MCF 10A (cell line): ENCODE data around the gene CHD5. TPM values are rescaled to one million over a fixed set of nuclear protein-coding genes. Genes with fewer than 3 reads are reported as not detected.

ENCODE experiments used
- BruUV-seq: library from RNA; stranded (reverse); fragments of 400-500 nt; replicated peaks from 2 replicates; lab custom pipeline; 2021; lab: Mats Ljungman, UMichigan
- CTCF ChIA-PET: fragments of 300-600 bp; sonication (Branson Sonifier 250); formaldehyde crosslinking; extraction: SDS; loops from one replicate; lab custom pipeline; 2021; ENCODE audit warnings: antibody characterized with exemption, inconsistent platforms; lab: Yijun Ruan, JAX
- POLR2A ChIA-PET: fragments of 300-600, 350-650 bp; sonication (Branson Sonifier 250); formaldehyde crosslinking; extraction: SDS; loops from one replicate; lab custom pipeline; 2020; ENCODE audit warnings: antibody characterized with exemption, inconsistent platforms; lab: Yijun Ruan, JAX
- DNase-seq: peaks from one replicate; pipeline ENCODE4 v3.0.0-alpha.2; 2018; ENCODE audit not compliant: unreplicated experiment
- H3K27ac Mint-ChIP-seq: one replicate; pipeline ENCODE4 v1.8.0; 2022; ENCODE audit warnings: mild to moderate bottlenecking, low read depth, mixed read lengths; ENCODE audit not compliant: unreplicated experiment
- H3K27me3 Mint-ChIP-seq: one replicate; pipeline ENCODE4 v1.8.0; 2022; ENCODE audit warnings: mixed read lengths; ENCODE audit not compliant: insufficient read depth, unreplicated experiment
- H3K36me3 Mint-ChIP-seq: one replicate; pipeline ENCODE4 v1.8.0; 2022; ENCODE audit warnings: mild to moderate bottlenecking, moderate library complexity, mixed read lengths; ENCODE audit not compliant: insufficient read depth, unreplicated experiment
- H3K4me1 Mint-ChIP-seq: one replicate; pipeline ENCODE4 v1.8.0; 2022; ENCODE audit warnings: mixed read lengths; ENCODE audit not compliant: insufficient read depth, unreplicated experiment
- H3K4me3 Mint-ChIP-seq: one replicate; pipeline ENCODE4 v1.8.0; 2022; ENCODE audit warnings: mild to moderate bottlenecking, moderate library complexity, mixed read lengths; ENCODE audit not compliant: unreplicated experiment
- H3K9me3 Mint-ChIP-seq: one replicate; pipeline ENCODE4 v1.8.0; 2022; ENCODE audit warnings: mixed read lengths; ENCODE audit not compliant: unreplicated experiment
- CTCF ChIP-seq: fragments of 200-600 bp; IDR thresholded peaks from one replicate; pipeline ENCODE4 v1.8.0; 2022; ENCODE audit warnings: antibody characterized with exemption, mild to moderate bottlenecking; ENCODE audit not compliant: unreplicated experiment
- intact Hi-C: fragments of 100-400 bp; cut with micrococcal nuclease; formaldehyde crosslinking; loops from 2 replicates; pipeline ENCODE4 v1.14.1; 2022
- total RNA-seq: library from RNA; stranded (reverse); gene quantifications from 2 replicates; pipeline ENCODE4 v1.2.3, GENCODE V29; 2022

The CHD5 gene
- total RNA-seq, 1 experiment from 2014 or later: 0.07 TPM

GRCh38 chr1:6099297-6099696, 80.8 kb downstream of the CHD5 start:
- Mint-ChIP-seq H3K27me3 (no peaks in the 10 kb centered on the region), H3K27ac (no peak overlapping the region), H3K36me3 (peaks cover 10% of the 10 kb centered on the region), H3K4me1 (no peaks in the 10 kb centered on the region), H3K9me3 (no peaks in the 10 kb centered on the region), H3K4me3 (no peak overlapping the region)
- ChIA-PET POLR2A (no interaction called here), CTCF (interaction anchor here (0.6 kb wide), 4 partner anchors 49 to 60 kb away, joined by 3 read pairs; no protein-coding TSS in a partner anchor)
- no peak for DNase-seq
- BruUV-seq: no TSS peak
- intact Hi-C loops: no loop called here
- TF ChIP-seq CTCF: no peak

GRCh38 chr1:6098303-6099215, 81.6 kb downstream of the CHD5 start:
- intact Hi-C loops: no loop called here
- H3K36me3 Mint-ChIP-seq: peaks cover 10% of the 10 kb centered on the region
- no peak for DNase-seq
- H3K9me3 Mint-ChIP-seq: no peaks in the 10 kb centered on the region
- no peaks in the 10 kb centered on the region for H3K27me3 Mint-ChIP-seq
- no TSS peak for BruUV-seq
- ChIA-PET CTCF (interaction anchor here (0.6 kb wide), 1 partner anchor 49 kb away, joined by 3 read pairs; no protein-coding TSS in a partner anchor), POLR2A (no interaction called here)
- no peak overlapping the region for H3K4me3 Mint-ChIP-seq
- TF ChIP-seq CTCF: no peak
- no peak overlapping the region for H3K27ac Mint-ChIP-seq
- no peaks in the 10 kb centered on the region for H3K4me1 Mint-ChIP-seq

- no peaks in the 10 kb centered on the region for H3K27me3 Mint-ChIP-seq
- no peak for DNase-seq
- H3K36me3 Mint-ChIP-seq: peaks cover 10% of the 10 kb centered on the region
- H3K4me1 Mint-ChIP-seq: no peaks in the 10 kb centered on the region
- H3K27ac Mint-ChIP-seq: no peak overlapping the region
- H3K9me3 Mint-ChIP-seq: no peaks in the 10 kb centered on the region
- BruUV-seq: no TSS peak
- no peak overlapping the region for H3K4me3 Mint-ChIP-seq
- intact Hi-C loops: no loop called here
- POLR2A ChIA-PET: no interaction called here
- no peak for TF ChIP-seq CTCF
- CTCF ChIA-PET: no interaction called here
These were observed 82.3 kb downstream of the CHD5 start for GRCh38 chr1:6097824-6098223.

- H3K36me3 Mint-ChIP-seq: peaks cover 10% of the 10 kb centered on the region
- TF ChIP-seq CTCF: no peak
- POLR2A ChIA-PET: no interaction called here
- H3K4me3 Mint-ChIP-seq: no peak overlapping the region
- BruUV-seq: no TSS peak
- CTCF ChIA-PET: no interaction called here
- H3K9me3 Mint-ChIP-seq: no peaks in the 10 kb centered on the region
- no peak for DNase-seq
- H3K4me1 Mint-ChIP-seq: no peaks in the 10 kb centered on the region
- no peaks in the 10 kb centered on the region for H3K27me3 Mint-ChIP-seq
- intact Hi-C loops: no loop called here
- H3K27ac Mint-ChIP-seq: no peak overlapping the region
These were observed 83.0 kb downstream of the CHD5 start for GRCh38 chr1:6097117-6097595.
